Loucy (cell line): ENCODE measurements around the gene UBL4B.

Experiments
- H2AFZ ChIP-seq: fragments of 200-600 bp; sonication (generic); 2 replicates; pipeline ENCODE4 v1.6.0; 2016; ENCODE audit warnings: antibody characterized with exemption, mild to moderate bottlenecking, low read length, moderate library complexity
- H3F3A ChIP-seq: fragments of 200-600 bp; 2 replicates; pipeline ENCODE4 v1.6.0; 2016; ENCODE audit warnings: antibody characterized with exemption, low read depth, mild to moderate bottlenecking
- H3K27me3 ChIP-seq: fragments of 200-600 bp; sonication (generic); 2 replicates; pipeline ENCODE4 v1.6.1; 2014; ENCODE audit warnings: low read length, mild to moderate bottlenecking; ENCODE audit not compliant: insufficient read depth, poor library complexity, severe bottlenecking
- H3K36me3 ChIP-seq: fragments of 200-600 bp; sonication (generic); 2 replicates; pipeline ENCODE4 v1.6.1; 2016; ENCODE audit warnings: low read length; ENCODE audit not compliant: insufficient read depth
- H3K4me1 ChIP-seq: fragments of 200-600 bp; sonication (generic); 2 replicates; pipeline ENCODE4 v1.5.1; 2014; ENCODE audit warnings: low read length, mild to moderate bottlenecking; ENCODE audit not compliant: insufficient read depth, poor library complexity, severe bottlenecking
- H3K4me2 ChIP-seq: fragments of 200-600 bp; sonication (generic); 2 replicates; pipeline ENCODE4 v1.6.0; 2014; ENCODE audit warnings: antibody characterized with exemption, low read length, low read depth, mild to moderate bottlenecking; ENCODE audit not compliant: poor library complexity, severe bottlenecking
- H3K4me3 ChIP-seq: fragments of 200-600 bp; sonication (generic); 2 replicates; pipeline ENCODE4 v1.5.1; 2014; ENCODE audit warnings: low read length, mild to moderate bottlenecking, mixed read lengths; ENCODE audit not compliant: poor library complexity, severe bottlenecking
- H3K79me2 ChIP-seq: fragments of 200-600 bp; sonication (generic); 2 replicates; pipeline ENCODE4 v1.6.1; 2014; ENCODE audit warnings: low read length; ENCODE audit not compliant: insufficient read depth
- H3K9ac ChIP-seq: fragments of 200-600 bp; sonication (generic); 2 replicates; pipeline ENCODE4 v1.6.0; 2014; ENCODE audit warnings: mild to moderate bottlenecking, low read depth, low read length, moderate library complexity; ENCODE audit not compliant: poor library complexity, severe bottlenecking
- H3K9me2 ChIP-seq: fragments of 200-600 bp; sonication (generic); replicated peaks from 2 replicates; pipeline ENCODE4 v1.6.1; 2016; ENCODE audit warnings: low read depth, low read length, mixed read lengths
- H3K9me3 ChIP-seq: fragments of 200-600 bp; sonication (generic); 2 replicates; pipeline ENCODE4 v1.6.1; 2014; ENCODE audit warnings: mild to moderate bottlenecking, antibody characterized with exemption, low read length, low read depth; ENCODE audit not compliant: insufficient read depth
- H4K20me1 ChIP-seq: fragments of 200-600 bp; sonication (generic); 2 replicates; pipeline ENCODE4 v1.6.0; 2014; ENCODE audit warnings: antibody characterized with exemption, low read length, mild to moderate bottlenecking; ENCODE audit not compliant: insufficient read depth, poor library complexity, severe bottlenecking
- CTCF ChIP-seq: fragments of 200-600 bp; sonication (generic); conservative IDR thresholded peaks from 2 replicates; pipeline ENCODE4 v1.5.1; 2014; ENCODE audit warnings: mild to moderate bottlenecking, antibody characterized with exemption, low read length
- EZH2phosphoT487 ChIP-seq: fragments of 200-600 bp; IDR thresholded peaks from 2 replicates; pipeline ENCODE4 v1.6.1; 2018; ENCODE audit warnings: antibody characterized with exemption, mild to moderate bottlenecking, moderate library complexity, borderline replicate concordance

The UBL4B gene

GRCh38 chr1:110088739-110089316, 23.4 kb upstream of the UBL4B start:
- TF ChIP-seq EZH2phosphoT487 (no peak), CTCF (no peak)

GRCh38 chr1:110089561-110090275, 22.5 kb upstream of the UBL4B start:
- no peak overlapping the region for H3K4me3 ChIP-seq
- no peaks in the 10 kb centered on the region for H3F3A ChIP-seq
- H3K4me2 ChIP-seq, result no peak overlapping the region
- H3K27me3 ChIP-seq, result peaks cover 10% of the 10 kb centered on the region
- H3K36me3 ChIP-seq, result no peaks in the 10 kb centered on the region
- no peak overlapping the region for H2AFZ ChIP-seq
- H4K20me1 ChIP-seq, result no peaks in the 10 kb centered on the region
- H3K9me3 ChIP-seq, result no peaks in the 10 kb centered on the region
- no peak overlapping the region for H3K9ac ChIP-seq
- no peaks in the 10 kb centered on the region for H3K79me2 ChIP-seq
- TF ChIP-seq CTCF (no peak), EZH2phosphoT487 (no peak)
- peaks cover 2% of the 10 kb centered on the region for H3K4me1 ChIP-seq
- no peaks in the 10 kb centered on the region for H3K9me2 ChIP-seq

More at GRCh38 chr1:110088739-110089316, 23.4 kb upstream of the UBL4B start:
- H3K9me2 ChIP-seq, result no peaks in the 10 kb centered on the region
- no peak overlapping the region for H3K4me2 ChIP-seq
- peaks cover 8% of the 10 kb centered on the region for H3K4me1 ChIP-seq
- no peaks in the 10 kb centered on the region for H3F3A ChIP-seq
- no peaks in the 10 kb centered on the region for H3K9me3 ChIP-seq
- H3K27me3 ChIP-seq, result peaks cover 19% of the 10 kb centered on the region
- H3K36me3 ChIP-seq, result no peaks in the 10 kb centered on the region
- H3K9ac ChIP-seq, result no peak overlapping the region
- no peaks in the 10 kb centered on the region for H4K20me1 ChIP-seq
- no peak overlapping the region for H2AFZ ChIP-seq
- no peaks in the 10 kb centered on the region for H3K79me2 ChIP-seq
- no peak overlapping the region for H3K4me3 ChIP-seq

- Histone ChIP-seq H3K9me2 (no peaks in the 10 kb centered on the region), H2AFZ (no peak overlapping the region), H4K20me1 (no peaks in the 10 kb centered on the region), H3K9ac (no peak overlapping the region), H3K4me1 (no peaks in the 10 kb centered on the region), H3F3A (no peaks in the 10 kb centered on the region), H3K79me2 (no peaks in the 10 kb centered on the region), H3K4me2 (no peak overlapping the region), H3K4me3 (no peak overlapping the region), H3K9me3 (no peaks in the 10 kb centered on the region), H3K36me3 (no peaks in the 10 kb centered on the region), H3K27me3 (no peaks in the 10 kb centered on the region)
- TF ChIP-seq EZH2phosphoT487 (no peak), CTCF (no peak)
Observed at GRCh38 chr1:110091381-110091780, 20.9 kb upstream of the UBL4B start.
